GM23338 (cell line): ENCODE results near the gene IZUMO4.

Source experiments
- CREB1 ChIP-seq: fragments of 250-450 bp; sonication (Bioruptor Pico); IDR thresholded peaks from 2 replicates; pipeline ENCODE4 v1.5.0; 2020; ENCODE audit warnings: low read depth, mild to moderate bottlenecking, moderate library complexity
- POLR2AphosphoS5 ChIP-seq: IDR thresholded peaks from 2 replicates; pipeline ENCODE4 v1.6.1; 2016; ENCODE audit warnings: antibody characterized with exemption, low read depth
- TF ChIP-seq, protein P1 (sequence below): IDR thresholded peaks from one replicate; pipeline ENCODE4 v1.6.1; 2018; ENCODE audit warnings: antibody characterized with exemption; ENCODE audit not compliant: unreplicated experiment
- TF ChIP-seq, protein P2 (sequence below), 2 experiments: fragments of 200-600 bp in 1 of 2; sonication (generic) in 1 of 2; conservative IDR thresholded peaks; 2 replicates each; pipeline versions ENCODE4 v1.5.1 to v1.6.1; 2016 to 2017; ENCODE audit warnings: antibody characterized with exemption in 2 of 2, low read depth in 2 of 2, mild to moderate bottlenecking in 2 of 2, moderate library complexity in 1 of 2
- TF ChIP-seq, protein P3 (sequence below): IDR thresholded peaks from 2 replicates; pipeline ENCODE4 v1.6.1; 2016; ENCODE audit warnings: antibody characterized with exemption

DNA sequence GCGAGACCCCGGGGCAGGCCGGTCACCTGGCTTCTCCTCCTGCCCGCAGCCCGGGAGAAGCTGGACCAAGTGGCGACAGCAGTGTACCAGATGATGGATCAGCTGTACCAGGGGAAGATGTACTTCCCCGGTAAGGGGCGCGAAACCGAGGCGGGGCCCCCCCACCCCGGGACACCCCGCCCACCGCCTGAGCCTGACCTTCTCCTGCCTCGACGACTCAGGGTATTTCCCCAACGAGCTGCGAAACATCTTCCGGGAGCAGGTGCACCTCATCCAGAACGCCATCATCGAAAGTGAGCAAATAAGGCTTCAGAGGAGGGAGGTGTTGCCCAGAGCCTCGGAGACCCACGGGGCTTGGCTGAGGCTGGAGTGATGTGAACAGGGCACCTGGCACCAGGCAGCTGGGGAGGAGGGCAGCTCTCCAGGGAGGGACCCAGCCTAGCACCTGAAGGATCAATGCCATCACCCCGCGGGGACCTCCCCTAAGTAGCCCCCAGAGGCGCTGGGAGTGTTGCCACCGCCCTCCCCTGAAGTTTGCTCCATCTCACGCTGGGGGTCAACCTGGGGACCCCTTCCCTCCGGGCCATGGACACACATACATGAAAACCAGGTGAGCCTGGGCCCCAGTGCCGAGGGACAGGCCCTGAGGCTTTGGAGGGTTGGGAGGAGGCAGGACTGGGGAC lies 629 bp downstream of the IZUMO4 start:
- TF ChIP-seq, protein P1, sequence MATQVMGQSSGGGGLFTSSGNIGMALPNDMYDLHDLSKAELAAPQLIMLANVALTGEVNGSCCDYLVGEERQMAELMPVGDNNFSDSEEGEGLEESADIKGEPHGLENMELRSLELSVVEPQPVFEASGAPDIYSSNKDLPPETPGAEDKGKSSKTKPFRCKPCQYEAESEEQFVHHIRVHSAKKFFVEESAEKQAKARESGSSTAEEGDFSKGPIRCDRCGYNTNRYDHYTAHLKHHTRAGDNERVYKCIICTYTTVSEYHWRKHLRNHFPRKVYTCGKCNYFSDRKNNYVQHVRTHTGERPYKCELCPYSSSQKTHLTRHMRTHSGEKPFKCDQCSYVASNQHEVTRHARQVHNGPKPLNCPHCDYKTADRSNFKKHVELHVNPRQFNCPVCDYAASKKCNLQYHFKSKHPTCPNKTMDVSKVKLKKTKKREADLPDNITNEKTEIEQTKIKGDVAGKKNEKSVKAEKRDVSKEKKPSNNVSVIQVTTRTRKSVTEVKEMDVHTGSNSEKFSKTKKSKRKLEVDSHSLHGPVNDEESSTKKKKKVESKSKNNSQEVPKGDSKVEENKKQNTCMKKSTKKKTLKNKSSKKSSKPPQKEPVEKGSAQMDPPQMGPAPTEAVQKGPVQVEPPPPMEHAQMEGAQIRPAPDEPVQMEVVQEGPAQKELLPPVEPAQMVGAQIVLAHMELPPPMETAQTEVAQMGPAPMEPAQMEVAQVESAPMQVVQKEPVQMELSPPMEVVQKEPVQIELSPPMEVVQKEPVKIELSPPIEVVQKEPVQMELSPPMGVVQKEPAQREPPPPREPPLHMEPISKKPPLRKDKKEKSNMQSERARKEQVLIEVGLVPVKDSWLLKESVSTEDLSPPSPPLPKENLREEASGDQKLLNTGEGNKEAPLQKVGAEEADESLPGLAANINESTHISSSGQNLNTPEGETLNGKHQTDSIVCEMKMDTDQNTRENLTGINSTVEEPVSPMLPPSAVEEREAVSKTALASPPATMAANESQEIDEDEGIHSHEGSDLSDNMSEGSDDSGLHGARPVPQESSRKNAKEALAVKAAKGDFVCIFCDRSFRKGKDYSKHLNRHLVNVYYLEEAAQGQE: no peak
- TF ChIP-seq, protein P2, sequence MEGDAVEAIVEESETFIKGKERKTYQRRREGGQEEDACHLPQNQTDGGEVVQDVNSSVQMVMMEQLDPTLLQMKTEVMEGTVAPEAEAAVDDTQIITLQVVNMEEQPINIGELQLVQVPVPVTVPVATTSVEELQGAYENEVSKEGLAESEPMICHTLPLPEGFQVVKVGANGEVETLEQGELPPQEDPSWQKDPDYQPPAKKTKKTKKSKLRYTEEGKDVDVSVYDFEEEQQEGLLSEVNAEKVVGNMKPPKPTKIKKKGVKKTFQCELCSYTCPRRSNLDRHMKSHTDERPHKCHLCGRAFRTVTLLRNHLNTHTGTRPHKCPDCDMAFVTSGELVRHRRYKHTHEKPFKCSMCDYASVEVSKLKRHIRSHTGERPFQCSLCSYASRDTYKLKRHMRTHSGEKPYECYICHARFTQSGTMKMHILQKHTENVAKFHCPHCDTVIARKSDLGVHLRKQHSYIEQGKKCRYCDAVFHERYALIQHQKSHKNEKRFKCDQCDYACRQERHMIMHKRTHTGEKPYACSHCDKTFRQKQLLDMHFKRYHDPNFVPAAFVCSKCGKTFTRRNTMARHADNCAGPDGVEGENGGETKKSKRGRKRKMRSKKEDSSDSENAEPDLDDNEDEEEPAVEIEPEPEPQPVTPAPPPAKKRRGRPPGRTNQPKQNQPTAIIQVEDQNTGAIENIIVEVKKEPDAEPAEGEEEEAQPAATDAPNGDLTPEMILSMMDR (conservative IDR thresholded peaks at IDR 0.05; ENCODE audit: low read depth in 2 of 2): no peak
- TF ChIP-seq, protein P3, sequence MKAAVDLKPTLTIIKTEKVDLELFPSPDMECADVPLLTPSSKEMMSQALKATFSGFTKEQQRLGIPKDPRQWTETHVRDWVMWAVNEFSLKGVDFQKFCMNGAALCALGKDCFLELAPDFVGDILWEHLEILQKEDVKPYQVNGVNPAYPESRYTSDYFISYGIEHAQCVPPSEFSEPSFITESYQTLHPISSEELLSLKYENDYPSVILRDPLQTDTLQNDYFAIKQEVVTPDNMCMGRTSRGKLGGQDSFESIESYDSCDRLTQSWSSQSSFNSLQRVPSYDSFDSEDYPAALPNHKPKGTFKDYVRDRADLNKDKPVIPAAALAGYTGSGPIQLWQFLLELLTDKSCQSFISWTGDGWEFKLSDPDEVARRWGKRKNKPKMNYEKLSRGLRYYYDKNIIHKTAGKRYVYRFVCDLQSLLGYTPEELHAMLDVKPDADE: no peak
- TF ChIP-seq POLR2AphosphoS5: no peak
- no peak for TF ChIP-seq CREB1 (CRISPR knock-in tag)
